Liver (tissue), 3 donors: ENCODE data around the gene HDAC5.

Experiments used
- ATF3 ChIP-seq: IDR thresholded peaks from 2 replicates; pipeline ENCODE4 v1.6.1; 2016; ENCODE audit warnings: antibody characterized with exemption
- CTCF ChIP-seq: fragments of 150-350 bp; IDR thresholded peaks from 2 replicates; pipeline ENCODE4 v1.5.1; 2017; ENCODE audit warnings: improper control_type of control experiment, low read depth, low read length; ENCODE audit not compliant: missing input control
- GABPA ChIP-seq, 2 donors: IDR thresholded peaks in 1 of 2; conservative IDR thresholded peaks in 1 of 2; 2 replicates each; pipeline ENCODE4 v1.6.1; 2016; ENCODE audit warnings: antibody characterized with exemption in 2 of 2, mild to moderate bottlenecking in 1 of 2, moderate library complexity in 1 of 2
- RAD21 ChIP-seq, 2 donors: IDR thresholded peaks; 2 replicates each; pipeline ENCODE4 v1.6.1; 2016; ENCODE audit warnings: antibody characterized with exemption in 2 of 2, mild to moderate bottlenecking in 2 of 2
- TF ChIP-seq, protein P1 (sequence below): IDR thresholded peaks from 2 replicates; pipeline ENCODE4 v1.6.1; 2016; ENCODE audit warnings: antibody characterized with exemption, mild to moderate bottlenecking
- TF ChIP-seq, protein P2 (sequence below): IDR thresholded peaks from 2 replicates; pipeline ENCODE4 v1.6.1; 2016; ENCODE audit warnings: antibody characterized with exemption
- donor health status: healthy.
- donor health status: healthy.

DNA sequence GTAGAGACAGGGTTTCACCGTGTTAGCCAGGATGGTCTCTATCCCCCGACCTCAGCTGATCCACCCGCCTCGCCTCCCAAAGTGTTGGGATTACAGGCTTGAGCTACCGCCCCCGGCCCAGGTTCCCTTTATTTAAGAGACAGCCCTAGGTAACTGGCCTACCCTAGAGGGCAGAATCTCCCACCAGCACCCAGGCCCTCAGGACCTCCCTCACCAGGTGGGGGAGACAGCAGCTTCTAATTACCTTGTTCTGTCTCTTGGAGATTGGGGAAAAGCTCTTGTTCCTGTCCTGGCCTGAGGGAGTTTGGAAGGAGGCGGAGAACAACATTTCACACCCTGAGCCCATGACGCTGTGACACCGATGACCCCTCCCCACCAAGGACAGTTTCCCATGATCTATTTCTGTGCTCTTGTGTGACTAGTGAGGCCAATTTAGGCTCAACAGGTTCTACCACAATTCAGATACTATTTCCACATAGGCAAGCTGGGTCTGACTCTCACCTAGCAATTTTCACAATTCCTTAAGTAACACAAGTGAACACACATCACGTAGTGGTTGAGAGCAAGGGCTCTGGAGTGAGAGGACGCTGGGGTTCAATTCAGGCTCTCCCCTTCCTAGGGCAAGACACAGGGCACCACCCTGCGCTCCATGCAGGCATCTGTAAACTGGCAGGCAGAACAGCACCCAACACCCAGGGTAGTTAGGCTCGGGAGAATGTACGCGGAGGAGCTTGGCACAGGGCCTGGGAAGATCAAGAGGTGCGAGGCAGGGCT is 20.4 kb downstream of the HDAC5 start:
- no peak for TF ChIP-seq GABPA (IDR thresholded peaks at IDR 0.05 in 1 of 2, conservative IDR thresholded peaks at IDR 0.05 in 1 of 2)
- TF ChIP-seq CTCF: no peak
- TF ChIP-seq, protein P1, sequence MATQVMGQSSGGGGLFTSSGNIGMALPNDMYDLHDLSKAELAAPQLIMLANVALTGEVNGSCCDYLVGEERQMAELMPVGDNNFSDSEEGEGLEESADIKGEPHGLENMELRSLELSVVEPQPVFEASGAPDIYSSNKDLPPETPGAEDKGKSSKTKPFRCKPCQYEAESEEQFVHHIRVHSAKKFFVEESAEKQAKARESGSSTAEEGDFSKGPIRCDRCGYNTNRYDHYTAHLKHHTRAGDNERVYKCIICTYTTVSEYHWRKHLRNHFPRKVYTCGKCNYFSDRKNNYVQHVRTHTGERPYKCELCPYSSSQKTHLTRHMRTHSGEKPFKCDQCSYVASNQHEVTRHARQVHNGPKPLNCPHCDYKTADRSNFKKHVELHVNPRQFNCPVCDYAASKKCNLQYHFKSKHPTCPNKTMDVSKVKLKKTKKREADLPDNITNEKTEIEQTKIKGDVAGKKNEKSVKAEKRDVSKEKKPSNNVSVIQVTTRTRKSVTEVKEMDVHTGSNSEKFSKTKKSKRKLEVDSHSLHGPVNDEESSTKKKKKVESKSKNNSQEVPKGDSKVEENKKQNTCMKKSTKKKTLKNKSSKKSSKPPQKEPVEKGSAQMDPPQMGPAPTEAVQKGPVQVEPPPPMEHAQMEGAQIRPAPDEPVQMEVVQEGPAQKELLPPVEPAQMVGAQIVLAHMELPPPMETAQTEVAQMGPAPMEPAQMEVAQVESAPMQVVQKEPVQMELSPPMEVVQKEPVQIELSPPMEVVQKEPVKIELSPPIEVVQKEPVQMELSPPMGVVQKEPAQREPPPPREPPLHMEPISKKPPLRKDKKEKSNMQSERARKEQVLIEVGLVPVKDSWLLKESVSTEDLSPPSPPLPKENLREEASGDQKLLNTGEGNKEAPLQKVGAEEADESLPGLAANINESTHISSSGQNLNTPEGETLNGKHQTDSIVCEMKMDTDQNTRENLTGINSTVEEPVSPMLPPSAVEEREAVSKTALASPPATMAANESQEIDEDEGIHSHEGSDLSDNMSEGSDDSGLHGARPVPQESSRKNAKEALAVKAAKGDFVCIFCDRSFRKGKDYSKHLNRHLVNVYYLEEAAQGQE: no peak
- no peak for TF ChIP-seq RAD21 (IDR thresholded peaks at IDR 0.05)
- TF ChIP-seq, protein P2, sequence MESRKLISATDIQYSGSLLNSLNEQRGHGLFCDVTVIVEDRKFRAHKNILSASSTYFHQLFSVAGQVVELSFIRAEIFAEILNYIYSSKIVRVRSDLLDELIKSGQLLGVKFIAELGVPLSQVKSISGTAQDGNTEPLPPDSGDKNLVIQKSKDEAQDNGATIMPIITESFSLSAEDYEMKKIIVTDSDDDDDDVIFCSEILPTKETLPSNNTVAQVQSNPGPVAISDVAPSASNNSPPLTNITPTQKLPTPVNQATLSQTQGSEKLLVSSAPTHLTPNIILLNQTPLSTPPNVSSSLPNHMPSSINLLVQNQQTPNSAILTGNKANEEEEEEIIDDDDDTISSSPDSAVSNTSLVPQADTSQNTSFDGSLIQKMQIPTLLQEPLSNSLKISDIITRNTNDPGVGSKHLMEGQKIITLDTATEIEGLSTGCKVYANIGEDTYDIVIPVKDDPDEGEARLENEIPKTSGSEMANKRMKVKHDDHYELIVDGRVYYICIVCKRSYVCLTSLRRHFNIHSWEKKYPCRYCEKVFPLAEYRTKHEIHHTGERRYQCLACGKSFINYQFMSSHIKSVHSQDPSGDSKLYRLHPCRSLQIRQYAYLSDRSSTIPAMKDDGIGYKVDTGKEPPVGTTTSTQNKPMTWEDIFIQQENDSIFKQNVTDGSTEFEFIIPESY: no peak
- TF ChIP-seq ATF3: no peak
